Calu3 (cell line): Measurements from ENCODE around the gene COPS7A. TPM values are rescaled to one million over a fixed set of nuclear protein-coding genes. Genes with fewer than 3 reads are reported as not detected.

Experiments used
- BruUV-seq: library from RNA; stranded (reverse); fragments of 400-500 nt; replicated peaks from 2 replicates; lab custom pipeline; 2021; lab: Mats Ljungman, UMichigan
- CTCF ChIA-PET: fragments of 300-600 bp; sonication (Branson Sonifier 250); formaldehyde crosslinking; loops from one replicate; lab custom pipeline; 2022; ENCODE audit warnings: antibody characterized with exemption; lab: Charles Lee
- DNase-seq: peaks from one replicate; pipeline ENCODE4 v3.0.0; 2022
- H3K27ac Mint-ChIP-seq: one replicate; pipeline ENCODE4 v1.8.0; 2022; ENCODE audit warnings: mixed read lengths; ENCODE audit not compliant: unreplicated experiment
- H3K27me3 Mint-ChIP-seq: one replicate; pipeline ENCODE4 v1.8.0; 2022; ENCODE audit warnings: mixed read lengths; ENCODE audit not compliant: unreplicated experiment
- H3K36me3 Mint-ChIP-seq: one replicate; pipeline ENCODE4 v1.8.0; 2022; ENCODE audit warnings: mild to moderate bottlenecking, moderate library complexity, mixed read lengths; ENCODE audit not compliant: insufficient read depth, unreplicated experiment
- H3K4me1 Mint-ChIP-seq: one replicate; pipeline ENCODE4 v1.8.0; 2022; ENCODE audit warnings: mild to moderate bottlenecking, low read depth, mixed read lengths; ENCODE audit not compliant: unreplicated experiment
- H3K4me3 Mint-ChIP-seq: one replicate; pipeline ENCODE4 v1.8.0; 2022; ENCODE audit warnings: mild to moderate bottlenecking, low read depth, moderate library complexity, mixed read lengths; ENCODE audit not compliant: unreplicated experiment
- H3K9me3 Mint-ChIP-seq: one replicate; pipeline ENCODE4 v1.8.0; 2022; ENCODE audit warnings: low read depth, mixed read lengths; ENCODE audit not compliant: unreplicated experiment
- intact Hi-C: fragments of 100-400 bp; cut with micrococcal nuclease; formaldehyde crosslinking; loops from one replicate; pipeline ENCODE4 v1.10.0; 2022; ENCODE audit not compliant: unreplicated experiment
- total RNA-seq: library from RNA; stranded (reverse); gene quantifications from 2 replicates; pipeline ENCODE4 v1.2.3, GENCODE V29; 2022
- TF ChIP-seq, protein P1 (sequence below): fragments of 200-600 bp; IDR thresholded peaks from one replicate; pipeline ENCODE4 v1.8.0; 2022; ENCODE audit warnings: antibody characterized with exemption; ENCODE audit not compliant: unreplicated experiment

The COPS7A gene
- total RNA-seq, 1 experiment from 2014 or later, result 47.3 TPM

DNA sequence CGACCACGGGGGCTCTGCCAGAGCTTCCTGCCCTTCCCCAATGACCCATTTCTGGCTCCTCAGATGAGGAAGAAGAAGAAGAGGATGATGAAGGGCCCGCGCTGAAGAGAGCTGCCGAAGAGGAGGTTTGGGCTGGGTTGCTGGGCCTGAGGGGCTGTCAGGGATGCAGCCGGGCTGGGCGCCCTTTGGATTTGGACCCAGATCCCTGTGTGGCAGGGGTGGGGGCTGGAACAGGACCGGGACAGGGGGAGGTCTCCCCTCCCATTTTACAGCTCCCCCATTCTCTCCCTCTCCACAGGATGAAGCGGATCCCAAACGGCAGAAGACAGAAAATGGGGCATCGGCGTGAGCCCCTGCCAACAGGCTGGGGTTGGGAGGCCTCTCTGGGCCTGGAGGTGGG, 46.2 kb downstream of the COPS7A start:
- Mint-ChIP-seq H3K9me3 (no peaks in the 10 kb centered on the region), H3K27me3 (peaks cover 61% of the 10 kb centered on the region), H3K4me1 (peaks cover 26% of the 10 kb centered on the region), H3K4me3 (no peak overlapping the region), H3K36me3 (peaks cover 38% of the 10 kb centered on the region), H3K27ac (no peak overlapping the region)
- CTCF ChIA-PET, result interaction anchor here (0.7 kb wide), 1 partner anchor 61 kb away, joined by 3 read pairs; no protein-coding TSS in a partner anchor
- TF ChIP-seq, protein P1, sequence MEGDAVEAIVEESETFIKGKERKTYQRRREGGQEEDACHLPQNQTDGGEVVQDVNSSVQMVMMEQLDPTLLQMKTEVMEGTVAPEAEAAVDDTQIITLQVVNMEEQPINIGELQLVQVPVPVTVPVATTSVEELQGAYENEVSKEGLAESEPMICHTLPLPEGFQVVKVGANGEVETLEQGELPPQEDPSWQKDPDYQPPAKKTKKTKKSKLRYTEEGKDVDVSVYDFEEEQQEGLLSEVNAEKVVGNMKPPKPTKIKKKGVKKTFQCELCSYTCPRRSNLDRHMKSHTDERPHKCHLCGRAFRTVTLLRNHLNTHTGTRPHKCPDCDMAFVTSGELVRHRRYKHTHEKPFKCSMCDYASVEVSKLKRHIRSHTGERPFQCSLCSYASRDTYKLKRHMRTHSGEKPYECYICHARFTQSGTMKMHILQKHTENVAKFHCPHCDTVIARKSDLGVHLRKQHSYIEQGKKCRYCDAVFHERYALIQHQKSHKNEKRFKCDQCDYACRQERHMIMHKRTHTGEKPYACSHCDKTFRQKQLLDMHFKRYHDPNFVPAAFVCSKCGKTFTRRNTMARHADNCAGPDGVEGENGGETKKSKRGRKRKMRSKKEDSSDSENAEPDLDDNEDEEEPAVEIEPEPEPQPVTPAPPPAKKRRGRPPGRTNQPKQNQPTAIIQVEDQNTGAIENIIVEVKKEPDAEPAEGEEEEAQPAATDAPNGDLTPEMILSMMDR, result no peak
- no peak for DNase-seq
- intact Hi-C loops, result no loop called here
- BruUV-seq, result no TSS peak

DNA sequence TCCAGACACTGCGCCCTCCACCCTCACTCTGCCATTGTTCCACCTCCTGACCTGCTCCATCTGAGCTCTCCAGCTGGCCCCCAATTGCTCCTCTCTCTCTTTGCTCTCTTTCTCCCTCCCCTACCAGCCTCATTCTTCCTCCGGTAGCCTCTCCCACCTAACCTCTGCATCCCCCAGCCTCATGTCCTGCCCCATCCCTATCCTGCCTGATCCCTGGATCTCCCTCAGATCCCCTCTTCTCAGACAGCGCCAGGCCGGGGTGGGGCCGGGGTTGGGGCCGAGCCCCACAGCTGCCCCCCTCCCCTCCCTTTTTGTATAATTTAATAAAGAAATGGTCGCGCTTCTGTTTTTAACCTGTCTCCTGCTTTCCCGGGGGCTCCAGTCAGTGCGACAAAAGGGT, 46.8 kb downstream of the COPS7A start:
- H3K27ac Mint-ChIP-seq, result no peak overlapping the region
- TF ChIP-seq, protein P1, result no peak
- peaks cover 26% of the 10 kb centered on the region for H3K4me1 Mint-ChIP-seq
- no peaks in the 10 kb centered on the region for H3K9me3 Mint-ChIP-seq
- CTCF ChIA-PET, result no interaction called here
- peaks cover 61% of the 10 kb centered on the region for H3K27me3 Mint-ChIP-seq
- peaks cover 33% of the 10 kb centered on the region for H3K36me3 Mint-ChIP-seq
- DNase-seq, result no peak
- BruUV-seq, result no TSS peak
- intact Hi-C loops, result no loop called here
- no peak overlapping the region for H3K4me3 Mint-ChIP-seq

DNA sequence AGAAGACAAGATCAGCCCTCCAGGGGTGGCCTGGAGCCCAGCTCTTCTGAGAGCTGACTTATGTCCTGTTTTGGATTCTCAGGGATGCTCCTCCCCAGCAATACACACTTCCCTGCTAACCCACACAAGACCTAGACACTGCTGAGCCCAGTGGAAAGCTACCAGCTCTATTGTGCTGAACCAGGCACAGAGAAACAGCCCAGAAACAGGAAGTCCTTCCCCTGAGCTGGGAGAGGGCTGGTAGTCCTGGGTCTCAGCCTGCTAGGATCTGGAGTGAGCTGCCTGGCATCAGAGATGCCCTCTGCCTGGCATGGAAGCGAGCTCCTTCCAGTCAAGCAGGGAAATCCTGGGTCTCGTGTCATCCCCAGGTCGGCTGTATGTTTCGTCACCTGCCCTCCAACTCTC, 47.2 kb downstream of the COPS7A start:
- Mint-ChIP-seq H3K9me3 (no peaks in the 10 kb centered on the region), H3K27ac (no peak overlapping the region), H3K36me3 (peaks cover 28% of the 10 kb centered on the region), H3K4me1 (peaks cover 28% of the 10 kb centered on the region), H3K4me3 (no peak overlapping the region), H3K27me3 (peaks cover 61% of the 10 kb centered on the region)
- DNase-seq, result no peak
- intact Hi-C loops, result no loop called here
- CTCF ChIA-PET, result no interaction called here
- TF ChIP-seq, protein P1, result no peak
- no TSS peak for BruUV-seq

DNA sequence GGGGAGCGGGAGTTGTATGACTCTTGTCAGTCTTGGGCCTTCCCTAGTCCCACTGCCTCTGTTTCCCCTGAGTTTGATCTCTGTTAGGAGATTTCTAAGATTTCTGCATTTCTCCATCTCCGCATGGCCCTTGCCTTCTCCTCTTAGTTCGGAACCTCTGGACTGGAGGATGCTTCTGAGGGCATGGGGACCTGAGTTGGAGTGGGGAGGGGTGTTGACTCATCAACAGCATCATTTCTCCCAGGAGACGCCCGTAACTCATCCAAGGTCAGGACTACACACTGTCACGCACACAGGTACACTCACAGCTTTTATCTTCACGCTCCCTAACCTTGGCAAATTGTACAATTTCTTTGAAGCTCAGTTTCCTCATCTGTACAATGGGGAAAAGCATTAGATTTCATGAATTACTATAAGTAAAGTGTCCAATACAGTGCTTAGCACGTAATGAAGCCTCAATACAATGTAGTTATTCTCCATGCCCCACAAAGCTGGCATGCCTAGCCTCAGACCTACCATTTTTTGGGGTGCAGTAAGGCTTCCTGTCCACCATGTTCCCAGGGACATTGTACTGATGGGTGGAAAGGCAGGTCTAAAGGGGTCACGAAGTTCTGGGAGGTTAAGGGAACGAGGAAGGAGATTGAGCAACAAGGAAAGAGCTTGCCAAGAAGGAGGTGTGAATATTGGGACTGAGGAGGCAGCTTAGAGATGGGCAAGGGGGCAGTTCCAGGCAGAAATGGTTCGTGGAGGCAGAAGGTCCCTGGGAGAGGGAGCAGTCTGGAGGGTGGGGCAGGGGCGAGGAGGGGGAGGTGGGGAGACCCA, 47.9 kb downstream of the COPS7A start:
- BruUV-seq, result no TSS peak
- no peak for DNase-seq
- Mint-ChIP-seq H3K9me3 (no peaks in the 10 kb centered on the region), H3K36me3 (peaks cover 26% of the 10 kb centered on the region), H3K27me3 (peaks cover 68% of the 10 kb centered on the region), H3K4me3 (no peak overlapping the region), H3K27ac (no peak overlapping the region), H3K4me1 (peaks cover 30% of the 10 kb centered on the region)
- intact Hi-C loops, result no loop called here
- CTCF ChIA-PET, result no interaction called here
- TF ChIP-seq, protein P1, result no peak
